Endothelial cell of umbilical vein (primary cell): Measurements from ENCODE around the gene DSP. TPM values are rescaled to one million over a fixed set of nuclear protein-coding genes. Genes with fewer than 3 reads are reported as not detected.

ENCODE experiments used
- BruUV-seq: library from RNA; stranded (reverse); fragments of 400-500 nt; replicated peaks from 2 replicates; lab custom pipeline; 2021; lab: Mats Ljungman, UMichigan
- CTCF ChIA-PET: fragments of 300-600, 350-600 bp; sonication (Branson Sonifier 250); formaldehyde crosslinking; loops from one replicate; lab custom pipeline; 2021; ENCODE audit warnings: antibody characterized with exemption, inconsistent platforms; lab: Charles Lee
- POLR2A ChIA-PET: fragments of 300-600, 350-600 bp; sonication (Branson Sonifier 250); formaldehyde crosslinking; loops from one replicate; lab custom pipeline; 2021; ENCODE audit warnings: antibody characterized with exemption, inconsistent platforms; lab: Charles Lee
- DNase-seq: peaks from one replicate; pipeline ENCODE4 v3.0.0-alpha.2; 2011; ENCODE audit warnings: low read depth, low spot score
- FAIRE-seq: peaks from 2 replicates; lab custom pipeline; 2011; peaks lifted over from hg19 to GRCh38; lab: Jason Lieb, UNC
- H2AFZ ChIP-seq: 2 replicates; pipeline ENCODE4 v1.6.0; 2012; ENCODE audit warnings: low read depth, low read length, control low read depth, inconsistent platforms
- H3K27ac ChIP-seq: 2 replicates; pipeline ENCODE4 v1.5.1; 2011; ENCODE audit warnings: low read depth, mild to moderate bottlenecking, control low read depth, low read length, moderate library complexity; ENCODE audit not compliant: insufficient read depth
- H3K27me3 ChIP-seq, 2 experiments: 2 replicates each; pipeline versions ENCODE4 v1.6.0 to v1.6.1; 2011; ENCODE audit warnings: low read length in 2 of 2, mixed read lengths in 1 of 2; ENCODE audit not compliant: control insufficient read depth in 2 of 2, insufficient read depth in 2 of 2
- H3K36me3 ChIP-seq, 2 experiments: 2 replicates in 1 of 2; 3 replicates in 1 of 2; pipeline ENCODE4 v1.5.1; 2011; ENCODE audit warnings: low read length in 2 of 2, mild to moderate bottlenecking in 1 of 2, moderate library complexity in 1 of 2; ENCODE audit not compliant: control insufficient read depth in 2 of 2, insufficient read depth in 2 of 2; ENCODE audit errors: extremely low read depth in 1 of 2
- H3K4me1 ChIP-seq: 3 replicates; pipeline ENCODE4 v1.5.1; 2011; ENCODE audit warnings: mild to moderate bottlenecking, low read length; ENCODE audit not compliant: control insufficient read depth, insufficient read depth; ENCODE audit errors: extremely low read depth
- H3K4me2 ChIP-seq: 2 replicates; pipeline ENCODE4 v1.6.1; 2011; ENCODE audit warnings: low read length, control low read depth, mixed read lengths; ENCODE audit not compliant: insufficient read depth
- H3K4me3 ChIP-seq, 3 experiments: fragments of 200-600 bp in 1 of 3; sonication (generic), shearing (Covaris generic) in 1 of 3; replicated peaks in 1 of 3; 2 replicates each; pipeline ENCODE4 v1.5.1; 2011 to 2016; ENCODE audit warnings: control low read depth in 3 of 3, low read length in 3 of 3, mild to moderate bottlenecking in 2 of 3, inconsistent platforms in 1 of 3, low read depth in 1 of 3, moderate library complexity in 1 of 3; ENCODE audit not compliant: insufficient read depth in 1 of 3
- H3K79me2 ChIP-seq: 2 replicates; pipeline ENCODE4 v1.6.0; 2012; ENCODE audit warnings: low read length, inconsistent platforms; ENCODE audit not compliant: control insufficient read depth, insufficient read depth
- H3K9ac ChIP-seq: replicated peaks from 2 replicates; pipeline ENCODE3; 2011; ENCODE audit warnings: low read length, control low read depth; ENCODE audit not compliant: insufficient read depth; ENCODE audit errors: extremely low read depth
- H3K9me1 ChIP-seq: replicated peaks from 3 replicates; pipeline ENCODE4 v1.6.0; 2011; ENCODE audit warnings: mild to moderate bottlenecking, low read length; ENCODE audit not compliant: control insufficient read depth, insufficient read depth; ENCODE audit errors: extremely low read depth
- H3K9me3 ChIP-seq: replicated peaks from 2 replicates; pipeline ENCODE4 v1.5.1; 2012; ENCODE audit warnings: low read length, inconsistent platforms; ENCODE audit not compliant: control insufficient read depth, insufficient read depth
- H4K20me1 ChIP-seq: replicated peaks from 2 replicates; pipeline ENCODE3; 2011; ENCODE audit warnings: mild to moderate bottlenecking, low read length; ENCODE audit not compliant: control insufficient read depth, insufficient read depth; ENCODE audit errors: extremely low read depth
- CTCF ChIP-seq, 2 donors: IDR thresholded peaks; 1 replicate in 1 of 2; 2 replicates in 1 of 2; pipeline ENCODE4 v1.5.1; 2011; ENCODE audit warnings: low read length in 2 of 2, mild to moderate bottlenecking in 2 of 2, moderate library complexity in 2 of 2, control low read depth in 1 of 2, inconsistent platforms in 1 of 2, low read depth in 1 of 2; ENCODE audit not compliant: insufficient read depth in 1 of 2; ENCODE audit errors: extremely low read depth in 1 of 2
- EZH2 ChIP-seq: IDR thresholded peaks from 2 replicates; pipeline ENCODE4 v1.6.1; 2012; ENCODE audit warnings: borderline replicate concordance, low read depth, mild to moderate bottlenecking, moderate library complexity, low read length, inconsistent platforms; ENCODE audit not compliant: severe bottlenecking
- FOS ChIP-seq: IDR thresholded peaks from 2 replicates; pipeline ENCODE4 v1.6.1; 2011; ENCODE audit warnings: mild to moderate bottlenecking, low read length, moderate library complexity, borderline replicate concordance; ENCODE audit not compliant: insufficient read depth
- GATA2 ChIP-seq: IDR thresholded peaks from 2 replicates; pipeline ENCODE4 v1.7.0; 2011; ENCODE audit warnings: low read depth, mild to moderate bottlenecking, moderate library complexity, mixed read lengths, low read length; ENCODE audit not compliant: insufficient read length, insufficient read depth
- JUN ChIP-seq: IDR thresholded peaks from 2 replicates; pipeline ENCODE4 v1.6.1; 2011; ENCODE audit warnings: borderline replicate concordance, low read depth; ENCODE audit not compliant: insufficient read length, insufficient read depth
- MAX ChIP-seq: IDR thresholded peaks from 2 replicates; pipeline ENCODE4 v1.6.1; 2011; ENCODE audit not compliant: insufficient read depth, insufficient read length
- MYC ChIP-seq: IDR thresholded peaks from one replicate; pipeline ENCODE4 v1.6.1; 2011; ENCODE audit warnings: mild to moderate bottlenecking, low read depth, low read length
- POLR2A ChIP-seq: IDR thresholded peaks from 2 replicates; pipeline ENCODE4 v1.6.1; 2012; ENCODE audit warnings: low read depth, mild to moderate bottlenecking, control low read depth, low read length
- POLR2AphosphoS5 ChIP-seq: IDR thresholded peaks from 2 replicates; pipeline ENCODE4 v1.6.1; 2012; ENCODE audit warnings: low read depth, mild to moderate bottlenecking, control low read depth, low read length, moderate library complexity; ENCODE audit not compliant: insufficient read depth
- dilution Hi-C: fragments of 300-500 bp; cut with MboI; formaldehyde crosslinking; loops from one replicate; pipeline ENCODE4 v1.15.0; 2019; ENCODE audit warnings: low sequenced_read_pairs; ENCODE audit not compliant: extremely low pct_ligation_motif_present
- intact Hi-C: fragments of 100-400 bp; cut with micrococcal nuclease; formaldehyde crosslinking; loops from one replicate; pipeline ENCODE4 v1.10.0; 2022
- polyA plus RNA-seq, 4 experiments: library from polyadenylated mRNA; depleted of rRNA in 3 of 4; stranded (reverse) in 3 of 4; unstranded in 1 of 4; fragments of >200 nt; gene quantifications; 2 replicates each; pipeline versions ENCODE4 v1.2.1 to v1.2.3, GENCODE V29; 2011 to 2012; ENCODE audit warnings: missing spikeins in 1 of 4
- total RNA-seq: library from RNA; stranded (reverse); gene quantifications from 2 replicates; pipeline ENCODE4 v1.2.3, GENCODE V29; 2021

The DSP gene
- total and polyA plus RNA-seq, 2 donors (not counting 3 experiments of a cell fraction or from before 2014, with no cell fraction given), result 0.03 to 0.77 TPM

GRCh38 chr6:7580927-7581618 is 39.6 kb downstream of the DSP start:
- no peak overlapping the region for H3K4me2 ChIP-seq
- H3K9me1 ChIP-seq, result no peaks in the 10 kb centered on the region
- dilution Hi-C loops (no loop called here), intact Hi-C loops (no loop called here)
- BruUV-seq, result no TSS peak
- no peaks in the 10 kb centered on the region for H3K4me1 ChIP-seq
- DNase-seq, result no peak
- H2AFZ ChIP-seq, result no peak overlapping the region
- H3K4me3 ChIP-seq, result no peak overlapping the region
- no peak for FAIRE-seq
- H3K27me3 ChIP-seq, result peaks cover 15 to 20% of the 10 kb centered on the region in 2 experiments
- POLR2A ChIA-PET, result no interaction called here
- no peaks in the 10 kb centered on the region for H4K20me1 ChIP-seq
- CTCF ChIA-PET, result no interaction called here
- TF ChIP-seq MYC, result no peak
- TF ChIP-seq MAX, result no peak
- TF ChIP-seq GATA2, result no peak
- TF ChIP-seq EZH2, result no peak
- TF ChIP-seq POLR2AphosphoS5, result no peak
- TF ChIP-seq JUN, result no peak
- TF ChIP-seq POLR2A, result no peak
- no peak overlapping the region for H3K27ac ChIP-seq
- H3K9me3 ChIP-seq, result no peaks in the 10 kb centered on the region
- H3K36me3 ChIP-seq, result no peaks in the 10 kb centered on the region
- H3K9ac ChIP-seq, result no peak overlapping the region
- no peaks in the 10 kb centered on the region for H3K79me2 ChIP-seq

- Histone ChIP-seq H3K4me1 (no peaks in the 10 kb centered on the region), H2AFZ (no peak overlapping the region), H4K20me1 (no peaks in the 10 kb centered on the region), H3K4me2 (no peak overlapping the region), H3K9ac (no peak overlapping the region), H3K36me3 (no peaks in the 10 kb centered on the region), H3K4me3 (no peak overlapping the region), H3K27me3 (peaks cover 6% of the 10 kb centered on the region in 2 experiments), H3K9me3 (no peaks in the 10 kb centered on the region), H3K79me2 (peaks cover 4% of the 10 kb centered on the region), H3K27ac (no peak overlapping the region), H3K9me1 (no peaks in the 10 kb centered on the region)
- intact Hi-C loops (no loop called here), dilution Hi-C loops (no loop called here)
- no peak for FAIRE-seq
- TF ChIP-seq MYC, result no peak
- no peak for TF ChIP-seq FOS
- TF ChIP-seq EZH2, result no peak
- no peak for TF ChIP-seq POLR2AphosphoS5
- no peak for TF ChIP-seq JUN
- TF ChIP-seq CTCF (IDR thresholded peaks at IDR 0.05; ENCODE audit: extremely low read depth in 1 of 2, insufficient read depth in 1 of 2, low read depth in 1 of 2, low read length in 2 of 2), result no peak
- no peak for TF ChIP-seq GATA2
- no peak for TF ChIP-seq POLR2A
- no peak for TF ChIP-seq MAX
- no TSS peak for BruUV-seq
- ChIA-PET POLR2A (no interaction called here), CTCF (no interaction called here)
- no peak for DNase-seq
Measured at GRCh38 chr6:7585287-7585930, 43.9 kb downstream of the DSP start.
